Ascending aorta (tissue), 2 donors: Measurements from ENCODE around the gene KAZN. TPM values are rescaled to one million over a fixed set of nuclear protein-coding genes. Genes with fewer than 3 reads are reported as not detected.

ENCODE experiments used
- DNase-seq, 2 donors: peaks; one replicate each; pipeline ENCODE4 v3.0.0-alpha.2; 2019; ENCODE audit warnings: low spot score in 2 of 2
- H3K27ac ChIP-seq, 2 donors: fragments of 200-600 bp; sonication (generic); one replicate each; pipeline ENCODE4 v1.5.1; 2016 to 2017; ENCODE audit warnings: mild to moderate bottlenecking in 1 of 2
- H3K27me3 ChIP-seq: fragments of 200-600 bp; sonication (generic); one replicate; pipeline ENCODE4 v1.5.1; 2017
- H3K36me3 ChIP-seq, 2 donors: fragments of 200-600 bp; sonication (generic); one replicate each; pipeline ENCODE4 v1.5.1; 2016
- H3K4me1 ChIP-seq, 2 donors: fragments of 200-600 bp; sonication (generic); one replicate each; pipeline ENCODE4 v1.5.1; 2016 to 2017; ENCODE audit warnings: mild to moderate bottlenecking in 1 of 2
- H3K4me3 ChIP-seq, 2 donors: fragments of 200-600 bp; sonication (generic); one replicate each; pipeline ENCODE4 v1.5.1; 2016 to 2017; ENCODE audit warnings: mild to moderate bottlenecking in 1 of 2
- H3K9me3 ChIP-seq, 2 donors: fragments of 200-600 bp; sonication (generic); one replicate each; pipeline ENCODE4 v1.5.1; 2016
- intact Hi-C: fragments of 100-400 bp; cut with DNase I; formaldehyde crosslinking; loops from one replicate; pipeline ENCODE4 v1.15.1; 2023
- total RNA-seq: library from RNA; depleted of rRNA; stranded (reverse); fragments of >200 nt; gene quantifications from one replicate; pipeline ENCODE4 v1.1.0, GENCODE V29; 2016
- TF ChIP-seq, protein P1 (sequence below), 3 experiments: fragments of 200-600 bp in 2 of 3; fragments of 450-650 bp in 1 of 3; sonication (generic) in 2 of 3; IDR thresholded peaks; one replicate each; pipeline ENCODE4 v1.5.1; 2016 to 2019; ENCODE audit warnings: antibody characterized with exemption in 3 of 3, mild to moderate bottlenecking in 1 of 3, moderate library complexity in 1 of 3

KAZN gene
- total RNA-seq, 1 donor from 2014 or later: 58.5 TPM

DNA sequence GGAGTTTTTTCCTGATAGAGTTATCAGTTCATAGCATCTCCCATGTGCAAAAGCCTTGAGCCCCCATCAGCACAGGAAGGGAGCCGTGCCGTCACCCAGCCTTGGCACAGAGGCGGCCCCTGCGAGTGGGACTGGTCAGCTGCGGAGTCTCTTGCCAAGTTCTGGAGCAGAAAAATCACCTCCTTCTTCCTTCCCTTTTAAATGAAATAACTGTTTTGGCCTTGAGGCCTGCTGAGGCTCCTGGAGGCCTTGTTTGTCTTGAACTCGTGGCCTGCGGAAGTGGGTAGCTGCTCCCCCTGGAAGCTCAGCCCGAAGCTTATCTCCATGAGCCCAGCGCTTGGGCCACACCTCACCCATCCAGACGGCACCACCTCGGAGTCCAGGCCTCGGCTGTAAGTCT is 409.4 kb downstream of the KAZN start:
- TF ChIP-seq, protein P1, sequence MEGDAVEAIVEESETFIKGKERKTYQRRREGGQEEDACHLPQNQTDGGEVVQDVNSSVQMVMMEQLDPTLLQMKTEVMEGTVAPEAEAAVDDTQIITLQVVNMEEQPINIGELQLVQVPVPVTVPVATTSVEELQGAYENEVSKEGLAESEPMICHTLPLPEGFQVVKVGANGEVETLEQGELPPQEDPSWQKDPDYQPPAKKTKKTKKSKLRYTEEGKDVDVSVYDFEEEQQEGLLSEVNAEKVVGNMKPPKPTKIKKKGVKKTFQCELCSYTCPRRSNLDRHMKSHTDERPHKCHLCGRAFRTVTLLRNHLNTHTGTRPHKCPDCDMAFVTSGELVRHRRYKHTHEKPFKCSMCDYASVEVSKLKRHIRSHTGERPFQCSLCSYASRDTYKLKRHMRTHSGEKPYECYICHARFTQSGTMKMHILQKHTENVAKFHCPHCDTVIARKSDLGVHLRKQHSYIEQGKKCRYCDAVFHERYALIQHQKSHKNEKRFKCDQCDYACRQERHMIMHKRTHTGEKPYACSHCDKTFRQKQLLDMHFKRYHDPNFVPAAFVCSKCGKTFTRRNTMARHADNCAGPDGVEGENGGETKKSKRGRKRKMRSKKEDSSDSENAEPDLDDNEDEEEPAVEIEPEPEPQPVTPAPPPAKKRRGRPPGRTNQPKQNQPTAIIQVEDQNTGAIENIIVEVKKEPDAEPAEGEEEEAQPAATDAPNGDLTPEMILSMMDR (IDR thresholded peaks at IDR 0.05): no peak
- Histone ChIP-seq H3K27me3 (no peaks in the 10 kb centered on the region), H3K9me3 (no peaks in the 10 kb centered on the region), H3K27ac (peak overlapping the region; percentile 54 to 75), H3K4me3 (no peak overlapping the region), H3K36me3 (no peaks in the 10 kb centered on the region), H3K4me1 (peaks cover 0 to 16% of the 10 kb centered on the region in 2 donors)
- DNase-seq: no peak
- intact Hi-C loops: no loop called here

DNA sequence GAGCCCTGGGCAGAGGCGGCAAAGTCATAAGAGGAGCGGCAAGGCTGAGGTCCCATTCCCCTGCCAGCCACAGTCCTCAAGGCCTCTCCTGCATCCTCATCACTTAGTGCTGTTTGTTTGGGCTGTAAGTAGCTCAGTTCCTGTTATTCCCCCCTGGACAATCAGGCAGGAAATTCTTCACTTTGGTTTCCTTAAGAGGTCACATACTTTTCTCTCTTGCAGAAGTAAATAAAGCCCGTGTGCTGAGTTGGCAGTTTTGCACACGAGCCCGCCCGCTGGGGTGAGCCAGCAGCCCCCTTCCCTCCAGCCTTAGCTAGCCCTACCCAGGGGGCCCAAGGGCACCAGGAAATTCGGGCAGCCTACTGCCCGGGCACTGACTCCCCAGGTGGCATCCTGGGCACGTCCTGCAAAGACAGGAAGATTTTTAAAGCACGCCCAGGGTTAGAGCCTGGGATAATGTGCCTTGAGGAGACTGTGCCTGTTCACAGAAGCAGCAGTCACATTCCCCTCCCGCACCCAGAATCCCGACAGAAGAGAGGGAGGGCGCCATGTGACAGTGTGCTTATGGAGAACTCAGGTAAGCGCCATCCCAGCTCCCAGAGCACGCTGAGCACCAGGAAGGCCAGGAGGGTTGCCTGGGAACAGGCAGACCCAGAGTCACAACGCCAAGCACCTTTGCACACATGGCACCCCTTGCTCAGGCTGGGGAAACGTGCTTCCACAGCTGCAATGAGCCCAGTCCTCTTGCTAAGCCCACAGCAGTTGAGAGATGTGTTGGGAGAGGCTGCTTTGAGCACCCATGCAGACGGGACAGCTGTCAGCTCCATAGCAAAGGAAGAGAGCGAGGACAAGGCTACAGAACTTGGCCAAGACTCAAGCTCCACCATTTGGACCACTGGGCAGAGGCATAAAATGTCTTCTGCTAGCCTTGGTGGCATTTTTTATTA is 410.6 kb downstream of the KAZN start:
- H3K36me3 ChIP-seq: no peaks in the 10 kb centered on the region
- intact Hi-C loops: no loop called here
- no peak for DNase-seq
- no peak overlapping the region for H3K4me3 ChIP-seq
- H3K9me3 ChIP-seq: no peaks in the 10 kb centered on the region
- H3K27me3 ChIP-seq: no peaks in the 10 kb centered on the region
- H3K27ac ChIP-seq: peak overlapping the region; percentile 54 to 75
- peaks cover 0 to 16% of the 10 kb centered on the region in 2 donors for H3K4me1 ChIP-seq
- TF ChIP-seq, protein P1 (IDR thresholded peaks at IDR 0.05): no peak

DNA sequence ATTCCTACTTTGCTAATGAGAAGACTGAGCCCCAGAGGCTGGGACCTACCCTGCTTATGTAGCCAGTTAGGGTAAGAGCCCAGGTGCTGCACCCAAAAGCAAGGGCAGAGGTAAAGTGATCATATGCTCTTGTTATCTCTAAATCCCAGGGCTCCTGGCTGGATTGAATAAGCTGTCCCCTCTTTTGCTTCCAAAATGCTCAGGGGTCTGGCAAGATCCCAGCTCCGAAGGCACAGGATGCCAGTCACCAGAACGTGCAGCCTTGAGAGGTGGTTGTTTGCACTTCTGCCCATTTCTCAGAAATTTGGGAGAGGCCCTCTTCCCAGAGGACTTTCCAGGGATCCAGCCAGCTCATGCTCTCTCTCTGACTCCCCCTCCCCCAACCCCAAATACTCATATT is 412.7 kb downstream of the KAZN start:
- Histone ChIP-seq H3K4me3 (no peak overlapping the region), H3K36me3 (no peaks in the 10 kb centered on the region), H3K27ac (no peak overlapping the region), H3K27me3 (no peaks in the 10 kb centered on the region), H3K4me1 (peaks cover 0 to 16% of the 10 kb centered on the region in 2 donors), H3K9me3 (no peaks in the 10 kb centered on the region)
- intact Hi-C loops: no loop called here
- DNase-seq: no peak
- TF ChIP-seq, protein P1 (IDR thresholded peaks at IDR 0.05): no peak

DNA sequence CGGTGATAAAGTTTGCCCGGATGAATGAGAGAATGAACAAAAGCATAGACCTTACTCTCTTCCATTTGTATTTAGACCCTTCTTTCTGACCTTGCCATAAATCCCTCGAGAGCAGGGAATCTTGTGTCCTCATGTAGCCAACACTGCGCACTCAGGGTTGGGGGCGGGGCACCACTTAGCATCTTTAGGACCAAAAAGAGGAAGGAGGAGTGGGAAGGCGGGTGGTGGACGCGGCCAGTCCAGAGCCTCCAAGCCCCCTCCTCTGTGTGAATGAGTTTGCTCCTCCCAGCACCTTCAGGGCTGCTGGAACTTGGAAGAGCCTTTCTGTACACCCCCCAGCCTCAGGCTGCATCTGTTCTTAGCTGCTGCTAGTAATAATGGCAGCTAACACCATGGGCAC is 413.2 kb downstream of the KAZN start:
- intact Hi-C loops: no loop called here
- DNase-seq: no peak
- no peak overlapping the region for H3K27ac ChIP-seq

DNA sequence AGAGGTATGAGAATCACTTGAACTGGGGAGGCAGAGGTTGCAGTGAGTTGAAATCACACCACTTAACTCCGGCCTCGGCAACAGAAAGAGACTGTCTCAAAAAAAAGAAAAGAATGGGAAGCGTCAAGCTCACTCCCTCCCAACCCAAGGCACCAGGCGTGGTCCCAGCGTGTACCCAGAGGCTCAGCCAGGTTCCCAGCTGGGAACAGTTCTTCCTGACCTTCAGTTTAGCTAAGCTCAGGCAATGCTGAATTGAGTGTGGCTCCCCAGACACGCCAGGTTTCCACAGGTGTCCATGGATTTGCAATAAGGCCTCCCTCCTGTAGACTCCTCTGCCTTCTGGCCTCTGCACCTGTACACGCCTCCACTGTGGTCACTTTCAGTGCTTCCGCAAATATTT is 414.3 kb downstream of the KAZN start:
- no peaks in the 10 kb centered on the region for H3K36me3 ChIP-seq
- no peak overlapping the region for H3K4me3 ChIP-seq
- no peaks in the 10 kb centered on the region for H3K27me3 ChIP-seq
- intact Hi-C loops: no loop called here
- TF ChIP-seq, protein P1 (IDR thresholded peaks at IDR 0.05): no peak
- no peaks in the 10 kb centered on the region for H3K9me3 ChIP-seq
- no peak for DNase-seq
- peaks cover 0 to 8% of the 10 kb centered on the region in 2 donors for H3K4me1 ChIP-seq
- H3K27ac ChIP-seq: no peak overlapping the region

More for the DNA sequence above, 413.2 kb downstream of the KAZN start:
- Histone ChIP-seq H3K27me3 (no peaks in the 10 kb centered on the region), H3K4me3 (no peak overlapping the region), H3K36me3 (no peaks in the 10 kb centered on the region), H3K4me1 (peaks cover 0 to 16% of the 10 kb centered on the region in 2 donors), H3K9me3 (no peaks in the 10 kb centered on the region)
- TF ChIP-seq, protein P1 (IDR thresholded peaks at IDR 0.05): no peak
